Keratinocyte (primary cell): ENCODE measurements around the gene VANGL1. TPM values are rescaled to one million over a fixed set of nuclear protein-coding genes. Genes with fewer than 3 reads are reported as not detected.

Experiments
- DNase-seq: peaks from one replicate; pipeline ENCODE4 v3.0.0-alpha.2; 2011; ENCODE audit warnings: low read depth, missing footprints, low spot score
- FAIRE-seq: peaks from 2 replicates; lab custom pipeline; 2011; peaks lifted over from hg19 to GRCh38; lab: Jason Lieb, UNC
- H2AFZ ChIP-seq: 2 replicates; pipeline ENCODE4 v1.6.0; 2012; ENCODE audit warnings: low read length, control low read depth, inconsistent platforms; ENCODE audit not compliant: control insufficient read depth
- H3K27ac ChIP-seq: 2 replicates; pipeline ENCODE4 v1.5.1; 2011; ENCODE audit warnings: low read length; ENCODE audit not compliant: control insufficient read depth, insufficient read depth
- H3K27me3 ChIP-seq: 3 replicates; pipeline ENCODE4 v1.6.0; 2011; ENCODE audit warnings: low read length; ENCODE audit not compliant: control insufficient read depth, insufficient read depth; ENCODE audit errors: extremely low read depth
- H3K36me3 ChIP-seq, 2 experiments: 2 replicates in 1 of 2; 3 replicates in 1 of 2; pipeline ENCODE4 v1.5.1; 2011; ENCODE audit warnings: low read length in 2 of 2, mild to moderate bottlenecking in 1 of 2; ENCODE audit not compliant: control insufficient read depth in 2 of 2, insufficient read depth in 2 of 2; ENCODE audit errors: extremely low read depth in 1 of 2
- H3K4me1 ChIP-seq: 3 replicates; pipeline ENCODE4 v1.5.1; 2011; ENCODE audit warnings: low read length; ENCODE audit not compliant: control insufficient read depth, insufficient read depth; ENCODE audit errors: extremely low read depth
- H3K4me2 ChIP-seq: 3 replicates; pipeline ENCODE4 v1.6.0; 2011; ENCODE audit warnings: low read depth, low read length; ENCODE audit not compliant: control insufficient read depth, insufficient read depth; ENCODE audit errors: extremely low read depth
- H3K4me3 ChIP-seq, 3 experiments: fragments of 200-600 bp in 1 of 3; sonication (generic) in 1 of 3; 2 replicates in 2 of 3; 3 replicates in 1 of 3; pipeline ENCODE4 v1.5.1; 2011 to 2016; ENCODE audit warnings: low read length in 3 of 3, mild to moderate bottlenecking in 3 of 3, control low read depth in 2 of 3, inconsistent platforms in 1 of 3, low read depth in 1 of 3, mixed read lengths in 1 of 3, mixed run types in 1 of 3, moderate library complexity in 1 of 3; ENCODE audit not compliant: control insufficient read depth in 2 of 3, insufficient read depth in 2 of 3; ENCODE audit errors: extremely low read depth in 1 of 3
- H3K79me2 ChIP-seq: 2 replicates; pipeline ENCODE4 v1.6.0; 2012; ENCODE audit warnings: low read length; ENCODE audit not compliant: control insufficient read depth, insufficient read depth
- H3K9ac ChIP-seq: 3 replicates; pipeline ENCODE4 v1.6.0; 2011; ENCODE audit warnings: low read length; ENCODE audit not compliant: control insufficient read depth, insufficient read depth; ENCODE audit errors: extremely low read depth
- H3K9me1 ChIP-seq: 3 replicates; pipeline ENCODE4 v1.6.0; 2011; ENCODE audit warnings: low read length; ENCODE audit not compliant: control insufficient read depth, insufficient read depth; ENCODE audit errors: extremely low read depth
- H3K9me3 ChIP-seq: 2 replicates; pipeline ENCODE4 v1.5.1; 2012; ENCODE audit warnings: low read depth, low read length; ENCODE audit not compliant: control insufficient read depth
- H4K20me1 ChIP-seq: 3 replicates; pipeline ENCODE4 v1.6.0; 2011; ENCODE audit warnings: low read length; ENCODE audit not compliant: control insufficient read depth, insufficient read depth; ENCODE audit errors: extremely low read depth
- CTCF ChIP-seq, 3 experiments: IDR thresholded peaks in 1 of 3; conservative IDR thresholded peaks in 1 of 3; optimal IDR thresholded peaks in 1 of 3; 2 replicates in 2 of 3; 3 replicates in 1 of 3; pipeline versions ENCODE3 to v1.5.1; 2011; ENCODE audit warnings: low read length in 3 of 3, mild to moderate bottlenecking in 3 of 3, moderate library complexity in 2 of 3, control low read depth in 1 of 3, inconsistent platforms in 1 of 3; ENCODE audit not compliant: insufficient read depth in 2 of 3; ENCODE audit errors: extremely low read depth in 1 of 3
- EZH2 ChIP-seq: IDR thresholded peaks from one replicate; pipeline ENCODE4 v1.6.1; 2012; ENCODE audit warnings: inconsistent platforms, mild to moderate bottlenecking, low read length, moderate library complexity
- dilution Hi-C: fragments of 300-500 bp; cut with MboI; formaldehyde crosslinking; loops from one replicate; pipeline ENCODE4 v1.7.0; 2020; ENCODE audit warnings: low sequenced_read_pairs; ENCODE audit not compliant: extremely low pct_ligation_motif_present
- polyA plus RNA-seq, 5 experiments: library from polyadenylated mRNA; depleted of rRNA in 3 of 5; stranded (reverse) in 3 of 5; stranded (forward) in 1 of 5; unstranded in 1 of 5; fragments of >200 nt; gene quantifications; 1 replicate in 1 of 5; 2 replicates in 3 of 5; 3 replicates in 1 of 5; pipeline versions ENCODE4 v1.2.1 to v1.2.3, GENCODE V29; 2011 to 2012; ENCODE audit warnings: missing spikeins in 2 of 5, low read depth in 1 of 5, low replicate concordance in 1 of 5

Gene VANGL1
- polyA plus RNA-seq, 1 donor (not counting 4 experiments of a cell fraction or from before 2014, with no cell fraction given), result 22.4 TPM

- Histone ChIP-seq H3K79me2 (no peaks in the 10 kb centered on the region), H3K9ac (no peak overlapping the region), H3K4me3 (no peak overlapping the region), H3K9me1 (no peaks in the 10 kb centered on the region), H3K36me3 (no peaks in the 10 kb centered on the region), H3K4me1 (no peaks in the 10 kb centered on the region), H3K27ac (no peak overlapping the region), H3K27me3 (no peaks in the 10 kb centered on the region), H3K4me2 (no peak overlapping the region), H4K20me1 (no peaks in the 10 kb centered on the region), H3K9me3 (no peaks in the 10 kb centered on the region), H2AFZ (no peak overlapping the region)
- no peak for DNase-seq
- TF ChIP-seq CTCF (optimal IDR thresholded peaks at IDR 0.05 in 1 of 3, IDR thresholded peaks at IDR 0.05 in 1 of 3, conservative IDR thresholded peaks at IDR 0.05 in 1 of 3; ENCODE audit: extremely low read depth in 1 of 3, insufficient read depth in 2 of 3, low read length in 3 of 3), result no peak
- no peak for TF ChIP-seq EZH2
- no peak for FAIRE-seq
- dilution Hi-C loops, result no loop called here
Observed at GRCh38 chr1:115620453-115620852, 21.3 kb upstream of the VANGL1 start.

- Histone ChIP-seq H2AFZ (no peak overlapping the region), H3K4me1 (no peaks in the 10 kb centered on the region), H3K4me2 (no peak overlapping the region), H3K9me1 (no peaks in the 10 kb centered on the region), H3K9me3 (no peaks in the 10 kb centered on the region), H3K27me3 (no peaks in the 10 kb centered on the region), H3K36me3 (no peaks in the 10 kb centered on the region), H3K4me3 (no peak overlapping the region), H4K20me1 (no peaks in the 10 kb centered on the region), H3K79me2 (no peaks in the 10 kb centered on the region), H3K9ac (no peak overlapping the region), H3K27ac (no peak overlapping the region)
- TF ChIP-seq EZH2, result no peak
- DNase-seq, result no peak
- no peak for FAIRE-seq
- dilution Hi-C loops, result no loop called here
Observed at GRCh38 chr1:115620950-115621349, 20.8 kb upstream of the VANGL1 start.

GRCh38 chr1:115624859-115625258 lies 16.9 kb upstream of the VANGL1 start:
- H3K27me3 ChIP-seq, result peaks cover 6% of the 10 kb centered on the region
- H4K20me1 ChIP-seq, result no peaks in the 10 kb centered on the region
- no peaks in the 10 kb centered on the region for H3K4me1 ChIP-seq
- H3K27ac ChIP-seq, result no peak overlapping the region
- peak; percentile 26 for FAIRE-seq
- no peak overlapping the region for H3K9ac ChIP-seq
- no peaks in the 10 kb centered on the region for H3K79me2 ChIP-seq
- no peak for DNase-seq
- no peaks in the 10 kb centered on the region for H3K9me3 ChIP-seq
- H2AFZ ChIP-seq, result no peak overlapping the region
- dilution Hi-C loops, result no loop called here
- H3K4me3 ChIP-seq, result no peak overlapping the region
- H3K36me3 ChIP-seq, result no peaks in the 10 kb centered on the region
- TF ChIP-seq CTCF (optimal IDR thresholded peaks at IDR 0.05 in 1 of 3, IDR thresholded peaks at IDR 0.05 in 1 of 3, conservative IDR thresholded peaks at IDR 0.05 in 1 of 3; ENCODE audit: extremely low read depth in 1 of 3, insufficient read depth in 2 of 3, low read length in 3 of 3) (peak in 1 of 3 experiments; percentile 42), EZH2 (no peak)
- H3K9me1 ChIP-seq, result no peaks in the 10 kb centered on the region
- no peak overlapping the region for H3K4me2 ChIP-seq
